Colonic mucosa (tissue), 4 donors: ENCODE results near the gene CSNK1G1. TPM values are rescaled to one million over a fixed set of nuclear protein-coding genes. Genes with fewer than 3 reads are reported as not detected.
"Not testable (repeated sequence)": the region's sequence is repeated elsewhere in the genome, so short reads cannot be mapped to it uniquely, and the experiment has no call there.

Experiments used
- DNase-seq: peaks from one replicate; pipeline ENCODE4 v3.0.0-alpha.2; 2020
- H3K27ac ChIP-seq: fragments of 200-600 bp; one replicate; pipeline ENCODE4 v1.8.0; 2021
- H3K27me3 ChIP-seq: fragments of 200-600 bp; one replicate; pipeline ENCODE4 v1.8.0; 2021
- H3K36me3 ChIP-seq: fragments of 200-600 bp; one replicate; pipeline ENCODE4 v1.8.0; 2021
- H3K4me1 ChIP-seq: fragments of 200-600 bp; one replicate; pipeline ENCODE4 v1.8.0; 2021; ENCODE audit warnings: mild to moderate bottlenecking
- H3K4me3 ChIP-seq: fragments of 200-600 bp; one replicate; pipeline ENCODE4 v1.8.0; 2021
- H3K9ac ChIP-seq, 2 donors: one replicate each; pipeline ENCODE4 v1.7.0; 2013; ENCODE audit warnings: control low read depth in 2 of 2, low read depth in 2 of 2, low read length in 2 of 2
- H3K9me3 ChIP-seq: fragments of 200-600 bp; one replicate; pipeline ENCODE4 v1.8.0; 2021
- CTCF ChIP-seq: fragments of 200-600 bp; IDR thresholded peaks from one replicate; pipeline ENCODE4 v1.8.0; 2022; ENCODE audit warnings: antibody characterized with exemption, mild to moderate bottlenecking
- intact Hi-C: fragments of 100-400 bp; cut with DNase I; formaldehyde crosslinking; loops from one replicate; pipeline ENCODE4 v1.14.1; 2022
- total RNA-seq, 2 donors: library from RNA; stranded (reverse); fragmentation: NEBNext Ultra II Directional in 1 of 2; extraction: Animal tissue kit (Norgen Biotek cat#: 25700) in 1 of 2; gene quantifications; one replicate each; pipeline ENCODE4 v1.2.1, GENCODE V29; 2021
- donor health status: healthy.
- donor health status: DM: no; HTN: no; CAD: no.
- donor health status: DM: no; HTN: no; CAD: no.

CSNK1G1 gene
- total RNA-seq, 2 donors from 2014 or later = 17.0 to 18.5 TPM

- Histone ChIP-seq H3K27ac (no peak overlapping the region), H3K4me1 (no peaks in the 10 kb centered on the region), H3K9me3 (no peaks in the 10 kb centered on the region), H3K27me3 (no peaks in the 10 kb centered on the region), H3K4me3 (no peak overlapping the region), H3K36me3 (no peaks in the 10 kb centered on the region), H3K9ac (no peak overlapping the region)
- no peak for TF ChIP-seq CTCF
- no peak for DNase-seq
- intact Hi-C loops = no loop called here
Observed at GRCh38 chr15:64274341-64274950, 81.5 kb downstream of the CSNK1G1 start.

DNA sequence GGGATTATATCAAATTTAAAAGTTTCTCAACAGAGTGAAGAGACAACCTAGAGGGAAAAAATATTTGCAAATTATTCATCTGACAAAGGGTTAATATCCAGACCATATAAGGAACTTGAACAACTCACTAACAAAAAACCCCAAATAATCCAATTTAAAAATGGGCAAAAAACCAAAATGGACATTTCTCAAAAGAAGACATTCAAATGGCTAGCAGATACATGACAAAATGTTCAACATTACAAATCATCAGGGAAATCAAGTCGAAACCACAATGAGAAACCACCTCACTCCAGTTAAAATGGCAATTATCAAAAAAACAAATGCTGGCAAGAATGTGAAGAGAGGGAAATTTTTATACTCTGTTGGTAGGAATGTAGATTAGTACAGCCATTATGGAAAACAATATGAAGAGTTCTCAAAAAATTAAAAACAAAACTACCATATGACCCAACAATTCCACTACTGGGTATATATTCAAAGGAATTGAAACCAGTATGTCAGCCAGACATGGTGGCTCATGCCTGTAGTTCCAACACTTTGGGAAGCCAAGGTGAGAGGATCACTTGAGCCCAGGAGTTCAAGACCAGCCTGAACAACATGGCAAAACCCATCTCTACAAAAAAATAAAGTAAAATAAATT lies 88.5 kb downstream of the CSNK1G1 start:
- Histone ChIP-seq H3K36me3 (no peaks in the 10 kb centered on the region), H3K27me3 (no peaks in the 10 kb centered on the region), H3K4me3 (no peak overlapping the region), H3K4me1 (no peaks in the 10 kb centered on the region), H3K9ac (no peak overlapping the region), H3K27ac (no peak overlapping the region), H3K9me3 (no peaks in the 10 kb centered on the region)
- TF ChIP-seq CTCF = no peak
- intact Hi-C loops = no loop called here
- no peak for DNase-seq

- H3K9me3 ChIP-seq, H3K9ac ChIP-seq, H3K27ac ChIP-seq, H3K4me1 ChIP-seq, intact Hi-C loops, H3K27me3 ChIP-seq, DNase-seq, H3K4me3 ChIP-seq, H3K36me3 ChIP-seq: not testable (repeated sequence)
Observed at GRCh38 chr15:64265188-64265587, 90.8 kb downstream of the CSNK1G1 start.

DNA sequence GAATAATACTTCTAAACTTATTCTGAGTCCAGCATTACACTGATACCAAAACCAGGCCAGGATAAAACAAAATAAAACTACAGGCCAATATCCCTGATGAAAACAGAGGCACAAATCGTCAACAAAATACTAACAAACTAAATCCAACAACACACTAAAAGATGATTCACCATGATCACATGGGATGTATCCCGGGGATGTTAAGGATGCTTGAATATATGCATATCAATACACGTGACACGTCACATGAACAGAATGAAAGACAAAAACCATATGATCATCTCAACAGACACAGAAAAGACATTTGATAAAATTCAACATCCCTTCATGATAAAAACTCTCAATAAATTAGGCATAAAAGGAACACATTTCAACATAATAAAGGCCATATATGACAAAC lies 91.5 kb downstream of the CSNK1G1 start:
- H3K4me3 ChIP-seq = no peak overlapping the region
- no peak for DNase-seq
- no peak overlapping the region for H3K27ac ChIP-seq
- H3K9me3 ChIP-seq = no peaks in the 10 kb centered on the region
- no peak for TF ChIP-seq CTCF
- intact Hi-C loops = no loop called here
- no peak overlapping the region for H3K9ac ChIP-seq
- no peaks in the 10 kb centered on the region for H3K4me1 ChIP-seq
- H3K36me3 ChIP-seq = no peaks in the 10 kb centered on the region
- no peaks in the 10 kb centered on the region for H3K27me3 ChIP-seq

GRCh38 chr15:64263567-64263966 lies 92.4 kb downstream of the CSNK1G1 start:
- Histone ChIP-seq H3K27me3 (no peaks in the 10 kb centered on the region), H3K9me3 (no peaks in the 10 kb centered on the region), H3K36me3 (no peaks in the 10 kb centered on the region), H3K9ac (no peak overlapping the region), H3K27ac (no peak overlapping the region), H3K4me1 (no peaks in the 10 kb centered on the region), H3K4me3 (no peak overlapping the region)
- DNase-seq = no peak
- no peak for TF ChIP-seq CTCF
- intact Hi-C loops = no loop called here

DNA sequence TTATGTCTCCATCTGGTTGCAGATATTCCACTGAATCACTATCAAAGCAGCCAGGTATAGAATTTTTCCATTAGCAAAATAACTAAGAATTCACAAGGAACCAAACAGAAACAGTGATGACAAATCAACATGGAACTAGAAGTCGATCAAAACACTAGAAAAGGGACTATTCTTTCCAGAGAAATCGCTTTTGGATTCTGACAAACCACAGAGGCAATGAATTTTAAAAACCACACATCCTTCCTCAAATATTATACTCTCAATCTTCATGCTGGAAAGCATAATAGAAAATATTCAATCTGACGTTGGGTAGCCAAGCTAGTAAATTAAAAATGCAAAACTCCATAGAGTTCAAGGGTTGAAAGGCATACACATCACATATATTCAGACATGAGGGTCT lies 99.9 kb downstream of the CSNK1G1 start:
- H3K9me3 ChIP-seq = no peaks in the 10 kb centered on the region
- no peak for DNase-seq
- no peak overlapping the region for H3K27ac ChIP-seq
- TF ChIP-seq CTCF = no peak
- intact Hi-C loops = no loop called here
- H3K9ac ChIP-seq = no peak overlapping the region
- no peak overlapping the region for H3K4me3 ChIP-seq
- no peaks in the 10 kb centered on the region for H3K27me3 ChIP-seq
- no peaks in the 10 kb centered on the region for H3K4me1 ChIP-seq
- no peaks in the 10 kb centered on the region for H3K36me3 ChIP-seq
